ENCODE measurements around the gene TAF3.

Gene TAF3

GRCh38 chr10:7881119-7881518 is 62.8 kb downstream of the TAF3 start:
- no peak for TF ChIP-seq ZNF274 (IDR thresholded peaks at IDR 0.05; ENCODE audit: low read depth, low read length)
- no peak overlapping the region for H3K4me3 ChIP-seq (ENCODE audit: low read length)

DNA sequence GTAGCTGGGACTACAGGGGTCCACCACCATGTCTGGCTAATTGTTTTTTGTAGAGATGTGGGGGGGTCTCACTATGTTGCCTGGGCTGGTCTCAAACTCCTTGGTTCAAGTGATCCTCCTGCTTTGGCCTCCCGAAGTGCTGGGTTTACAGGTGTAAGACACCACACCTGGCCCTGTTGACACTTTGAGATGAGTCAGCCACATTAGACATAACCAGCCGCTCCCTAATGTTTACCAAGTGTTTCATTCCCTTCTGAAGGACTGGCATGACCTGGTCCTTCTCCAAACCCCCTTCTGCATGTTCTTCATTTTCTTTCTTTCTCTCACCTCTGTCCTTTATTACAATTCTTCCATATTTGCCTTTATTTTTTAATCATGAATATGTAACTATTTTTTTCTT is 67.8 kb downstream of the TAF3 start:
- H3K4me3 ChIP-seq (ENCODE audit: low read length), result no peak overlapping the region
- no peak for TF ChIP-seq ZNF274 (IDR thresholded peaks at IDR 0.05; ENCODE audit: low read depth, low read length)

GRCh38 chr10:7887174-7887816 is 69.0 kb downstream of the TAF3 start:
- no peak overlapping the region for H3K4me3 ChIP-seq (ENCODE audit: low read length)

GRCh38 chr10:7889947-7890542 is 71.7 kb downstream of the TAF3 start:
- no peak for TF ChIP-seq ZNF274 (IDR thresholded peaks at IDR 0.05; ENCODE audit: low read depth, low read length)
- H3K4me3 ChIP-seq (ENCODE audit: low read length), result no peak overlapping the region

More at GRCh38 chr10:7887174-7887816, 69.0 kb downstream of the TAF3 start:
- no peak for TF ChIP-seq ZNF274 (IDR thresholded peaks at IDR 0.05; ENCODE audit: low read depth, low read length)

DNA sequence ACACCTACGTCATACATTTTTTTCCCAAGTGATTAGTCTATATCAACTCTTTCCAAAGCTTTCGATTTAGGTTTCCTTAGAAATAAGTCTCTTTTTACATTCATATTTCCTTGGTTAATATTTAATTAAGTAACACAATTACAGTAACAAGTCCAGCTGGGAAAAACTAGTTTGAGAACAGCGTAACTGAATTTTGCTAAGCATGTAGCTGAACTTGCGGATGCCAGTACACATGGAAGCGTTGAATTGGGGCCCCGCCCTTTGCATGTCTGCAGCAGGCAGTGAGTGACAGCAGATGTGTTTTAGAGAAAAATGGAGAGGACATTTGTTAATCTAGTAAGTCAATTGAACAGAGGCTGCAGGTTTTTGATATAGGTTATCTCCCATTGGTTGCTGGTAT is 72.5 kb downstream of the TAF3 start:
- TF ChIP-seq ZNF274 (IDR thresholded peaks at IDR 0.05; ENCODE audit: low read depth, low read length), result no peak

DNA sequence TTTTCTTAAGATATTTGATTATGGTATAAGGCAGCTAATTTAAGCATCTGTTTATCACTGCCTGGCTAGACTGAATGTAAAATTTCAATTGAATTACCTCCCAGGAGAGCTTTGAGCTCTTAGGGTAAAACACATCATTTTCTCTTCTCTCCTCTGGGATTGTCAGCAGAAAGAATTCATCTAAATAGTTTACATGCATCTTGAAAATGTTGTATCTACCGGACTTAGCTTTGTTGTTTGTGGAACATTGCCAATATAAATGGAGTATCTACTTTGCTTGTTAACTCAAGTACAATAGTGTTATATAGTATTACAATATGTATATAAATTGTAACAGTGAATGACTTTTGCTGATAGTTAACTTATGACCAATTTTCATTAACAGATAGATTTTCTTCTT is 73.3 kb downstream of the TAF3 start:
- TF ChIP-seq ZNF274 (IDR thresholded peaks at IDR 0.05; ENCODE audit: low read depth, low read length), result no peak
- no peak overlapping the region for H3K4me3 ChIP-seq (ENCODE audit: low read length)

More for the DNA sequence above, 72.5 kb downstream of the TAF3 start:
- no peak overlapping the region for H3K4me3 ChIP-seq (ENCODE audit: low read length)

DNA sequence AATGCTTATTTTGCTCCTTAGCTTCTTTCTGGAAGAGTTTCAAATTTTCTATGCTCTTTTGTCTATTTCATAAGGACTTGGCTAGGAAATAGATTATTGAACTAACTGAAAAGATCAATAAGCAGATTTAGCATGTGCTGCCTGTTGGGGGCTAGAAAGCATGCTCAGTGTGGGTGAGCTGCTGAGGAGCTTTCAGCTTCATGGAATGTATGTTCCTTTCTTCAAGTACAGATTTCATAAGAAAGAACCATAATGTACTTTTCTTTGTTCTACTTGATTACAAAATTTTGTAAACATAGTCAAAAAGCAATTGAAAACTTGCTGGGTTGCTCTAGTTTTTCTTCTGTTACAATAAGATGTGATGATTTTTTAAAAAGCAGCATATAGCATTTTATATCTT is 73.8 kb downstream of the TAF3 start:
- no peak for TF ChIP-seq ZNF274 (IDR thresholded peaks at IDR 0.05; ENCODE audit: low read depth, low read length)
- H3K4me3 ChIP-seq (ENCODE audit: low read length), result no peak overlapping the region

GRCh38 chr10:7895699-7896090 is 77.4 kb downstream of the TAF3 start:
- H3K4me3 ChIP-seq (ENCODE audit: low read length), result no peak overlapping the region
- TF ChIP-seq ZNF274 (IDR thresholded peaks at IDR 0.05; ENCODE audit: low read depth, low read length), result no peak

DNA sequence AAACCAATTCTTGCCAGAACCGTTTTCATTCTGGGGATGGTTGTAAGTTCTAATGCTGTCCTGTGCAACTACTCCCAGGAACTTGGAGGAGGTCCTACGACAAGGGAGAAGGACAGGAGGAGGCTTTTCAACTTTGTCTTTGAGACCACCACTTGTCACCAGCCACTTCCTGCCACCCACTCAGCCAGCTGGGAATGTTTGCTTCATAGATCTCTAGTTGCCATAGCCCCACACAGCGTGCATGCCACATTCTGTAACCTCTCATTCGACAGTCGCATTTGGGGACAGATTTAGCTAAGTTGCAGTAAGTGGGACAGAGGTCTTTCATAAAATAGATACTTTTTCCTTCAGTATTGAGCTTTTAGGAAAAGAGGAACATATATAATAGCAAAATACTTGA is 78.0 kb downstream of the TAF3 start:
- TF ChIP-seq ZNF274 (IDR thresholded peaks at IDR 0.05; ENCODE audit: low read depth, low read length), result no peak
- no peak overlapping the region for H3K4me3 ChIP-seq (ENCODE audit: low read length)

DNA sequence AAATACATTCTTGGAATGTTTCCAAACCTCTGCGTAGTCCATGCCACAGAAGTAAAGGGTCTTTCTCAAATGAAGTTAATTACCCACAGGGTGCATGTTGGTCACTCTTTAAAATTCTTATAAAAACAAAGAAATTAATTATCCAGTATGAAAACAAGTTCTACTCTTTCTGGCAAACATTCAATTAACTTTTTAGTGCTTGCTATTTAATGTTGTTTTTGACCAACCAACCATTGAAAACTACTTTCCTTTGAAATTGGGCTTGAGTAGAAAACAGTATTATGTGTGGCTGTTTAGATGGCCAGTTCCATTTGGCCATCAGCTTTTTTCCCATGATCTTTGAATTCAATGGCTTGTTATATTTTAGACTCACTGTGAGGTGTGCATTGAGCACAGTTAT is 83.0 kb downstream of the TAF3 start:
- no peak overlapping the region for H3K4me3 ChIP-seq (ENCODE audit: low read length)
- TF ChIP-seq ZNF274 (IDR thresholded peaks at IDR 0.05; ENCODE audit: low read depth, low read length), result no peak

GRCh38 chr10:7902413-7902812 is 84.1 kb downstream of the TAF3 start:
- no peak for TF ChIP-seq ZNF274 (IDR thresholded peaks at IDR 0.05; ENCODE audit: low read depth, low read length)
- H3K4me3 ChIP-seq (ENCODE audit: low read length), result no peak overlapping the region

- H3K4me3 ChIP-seq (ENCODE audit: low read length), result no peak overlapping the region
- no peak for TF ChIP-seq ZNF274 (IDR thresholded peaks at IDR 0.05; ENCODE audit: low read depth, low read length)
These were observed 85.5 kb downstream of the TAF3 start for GRCh38 chr10:7903851-7904250.

DNA sequence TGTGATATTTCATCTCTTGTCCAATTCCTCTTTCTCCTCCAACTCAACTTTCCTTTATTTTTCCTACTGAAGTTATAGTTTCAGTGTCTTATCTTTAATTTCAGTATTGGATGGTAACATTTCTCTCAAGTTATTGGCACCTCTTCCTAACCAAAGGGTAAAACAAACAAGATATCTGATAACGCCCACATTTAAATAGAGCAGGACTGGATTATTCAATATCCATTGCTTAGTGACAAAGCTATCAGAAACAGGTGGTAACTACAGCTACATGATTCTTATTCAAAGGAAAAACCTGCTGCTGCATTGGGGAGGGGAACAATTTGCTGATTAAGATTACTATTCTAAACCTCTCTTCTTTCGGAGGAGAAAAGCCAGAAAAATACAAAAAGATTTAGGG is 87.8 kb downstream of the TAF3 start:
- H3K4me3 ChIP-seq (ENCODE audit: low read length), result no peak overlapping the region
- TF ChIP-seq ZNF274 (IDR thresholded peaks at IDR 0.05; ENCODE audit: low read depth, low read length), result no peak

DNA sequence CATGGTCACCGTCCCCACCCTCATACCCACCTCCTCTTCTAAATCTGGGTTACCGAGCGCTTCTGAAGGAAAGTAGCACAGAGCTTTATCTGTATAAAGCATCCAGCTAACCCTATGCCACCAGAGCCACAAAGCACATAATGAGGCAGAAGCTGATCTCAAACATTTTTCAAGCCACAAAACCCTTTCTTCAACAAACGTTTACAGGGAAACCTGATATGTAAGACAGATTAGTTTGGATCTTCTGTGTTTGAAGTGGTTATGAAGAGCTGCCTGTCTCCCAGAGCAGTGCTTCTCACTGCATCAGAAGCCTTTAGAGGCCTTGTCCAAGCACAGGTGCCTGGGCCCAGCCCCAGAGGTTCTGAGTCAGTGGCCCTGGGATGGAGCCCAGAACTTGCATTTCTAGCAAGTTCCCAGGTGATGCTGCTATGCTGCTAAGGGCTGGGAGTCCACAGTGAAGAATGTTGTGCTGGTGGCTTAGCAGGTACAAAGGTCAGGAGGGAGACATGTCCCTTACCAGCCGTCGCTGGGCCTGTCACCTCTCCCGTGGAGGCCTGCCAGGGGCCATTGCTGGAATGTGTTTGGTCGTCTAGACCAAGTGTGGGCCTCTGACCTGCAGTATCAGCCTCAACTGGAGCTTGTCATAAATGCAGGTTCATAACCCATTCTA is 90.4 kb downstream of the TAF3 start:
- no peak overlapping the region for H3K4me3 ChIP-seq (ENCODE audit: low read length)
- TF ChIP-seq ZNF274 (IDR thresholded peaks at IDR 0.05; ENCODE audit: low read depth, low read length), result no peak

GRCh38 chr10:7913126-7913872 is 95.0 kb downstream of the TAF3 start:
- TF ChIP-seq ZNF274 (IDR thresholded peaks at IDR 0.05; ENCODE audit: low read depth, low read length), result no peak
- H3K4me3 ChIP-seq (ENCODE audit: low read length), result no peak overlapping the region
